ENCODE data around the gene SMIM10. TPM values are rescaled to one million over a fixed set of nuclear protein-coding genes. Genes with fewer than 3 reads are reported as not detected.
"Not testable (repeated sequence)": the region's sequence is repeated elsewhere in the genome, so short reads cannot be mapped to it uniquely, and the experiment has no call there.

The SMIM10 gene
- total RNA-seq, result 2.2 TPM in 2 replicates
- long read RNA-seq, result 0 reads

- TF ChIP-seq CTCF (IDR thresholded peaks at IDR 0.05; ENCODE audit: unreplicated experiment), result no peak
- no peak within 1 kb of the TSS for H3K27ac Mint-ChIP-seq
- H3K9me3 Mint-ChIP-seq (ENCODE audit: low read depth), result peaks cover 7% of the 10 kb centered on the region
- H3K4me3 Mint-ChIP-seq (ENCODE audit: low read depth), result peak within 1 kb of the TSS; percentile 76
- H3K27me3 Mint-ChIP-seq, result peaks cover 10% of the 10 kb centered on the region
- peak; percentile 10 for DNase-seq (ENCODE audit: low spot score, unreplicated experiment)
- peaks cover 2% of the 10 kb centered on the region for H3K36me3 Mint-ChIP-seq (ENCODE audit: insufficient read depth)
- H3K4me1 Mint-ChIP-seq (ENCODE audit: low read depth), result no peaks in the 10 kb centered on the region
Measured at GRCh38 chrX:134990801-134991481, at the start of gene SMIM10. TSS of gene SMIM10 (plus strand) at chrX:134990991. CDS start at chrX:134991096, 105 bp downstream.

- not testable (repeated sequence) for DNase-seq (ENCODE audit: low spot score, unreplicated experiment); H3K4me3 Mint-ChIP-seq (ENCODE audit: low read depth); H3K36me3 Mint-ChIP-seq (ENCODE audit: insufficient read depth); H3K27ac Mint-ChIP-seq; H3K27me3 Mint-ChIP-seq
- H3K4me1 Mint-ChIP-seq (ENCODE audit: low read depth), result peaks cover 14% of the 10 kb centered on the region
- H3K9me3 Mint-ChIP-seq (ENCODE audit: low read depth), result peaks cover 22% of the 10 kb centered on the region
Measured at GRCh38 chrX:134946364-134946763, 44.4 kb upstream of the SMIM10 start.

- no peaks in the 10 kb centered on the region for H3K27me3 Mint-ChIP-seq
- peak overlapping the region; percentile 87 for H3K27ac Mint-ChIP-seq
- peaks cover 26% of the 10 kb centered on the region for H3K9me3 Mint-ChIP-seq (ENCODE audit: low read depth)
- no peaks in the 10 kb centered on the region for H3K36me3 Mint-ChIP-seq (ENCODE audit: insufficient read depth)
- peaks cover 14% of the 10 kb centered on the region for H3K4me1 Mint-ChIP-seq (ENCODE audit: low read depth)
- no peak overlapping the region for H3K4me3 Mint-ChIP-seq (ENCODE audit: low read depth)
- no peak for TF ChIP-seq CTCF (IDR thresholded peaks at IDR 0.05; ENCODE audit: unreplicated experiment)
- no peak for DNase-seq (ENCODE audit: low spot score, unreplicated experiment)
Measured at GRCh38 chrX:134948333-134949241, 42.2 kb upstream of the SMIM10 start.

- H3K27me3 Mint-ChIP-seq, result no peaks in the 10 kb centered on the region
- no peak overlapping the region for H3K4me3 Mint-ChIP-seq (ENCODE audit: low read depth)
- H3K9me3 Mint-ChIP-seq (ENCODE audit: low read depth), result peaks cover 24% of the 10 kb centered on the region
- no peak for TF ChIP-seq CTCF (IDR thresholded peaks at IDR 0.05; ENCODE audit: unreplicated experiment)
- H3K36me3 Mint-ChIP-seq (ENCODE audit: insufficient read depth), result no peaks in the 10 kb centered on the region
- H3K4me1 Mint-ChIP-seq (ENCODE audit: low read depth), result peaks cover 14% of the 10 kb centered on the region
- peak overlapping the region; percentile 87 for H3K27ac Mint-ChIP-seq
- no peak for DNase-seq (ENCODE audit: low spot score, unreplicated experiment)
Measured at GRCh38 chrX:134949271-134949670, 41.5 kb upstream of the SMIM10 start.

- H3K27ac Mint-ChIP-seq, result no peak overlapping the region
- peaks cover 4% of the 10 kb centered on the region for H3K9me3 Mint-ChIP-seq (ENCODE audit: low read depth)
- TF ChIP-seq CTCF (IDR thresholded peaks at IDR 0.05; ENCODE audit: unreplicated experiment), result no peak
- no peaks in the 10 kb centered on the region for H3K4me1 Mint-ChIP-seq (ENCODE audit: low read depth)
- no peaks in the 10 kb centered on the region for H3K27me3 Mint-ChIP-seq
- no peaks in the 10 kb centered on the region for H3K36me3 Mint-ChIP-seq (ENCODE audit: insufficient read depth)
- no peak for DNase-seq (ENCODE audit: low spot score, unreplicated experiment)
- H3K4me3 Mint-ChIP-seq (ENCODE audit: low read depth), result no peak overlapping the region
Measured at GRCh38 chrX:134957836-134958235, 33.0 kb upstream of the SMIM10 start.

GRCh38 chrX:134960366-134960765, 30.4 kb upstream of the SMIM10 start:
- not testable (repeated sequence) for H3K36me3 Mint-ChIP-seq (ENCODE audit: insufficient read depth); DNase-seq (ENCODE audit: low spot score, unreplicated experiment); H3K4me1 Mint-ChIP-seq (ENCODE audit: low read depth); H3K4me3 Mint-ChIP-seq (ENCODE audit: low read depth); H3K27ac Mint-ChIP-seq; H3K27me3 Mint-ChIP-seq; H3K9me3 Mint-ChIP-seq (ENCODE audit: low read depth)

Data from progenitor cell of endocrine pancreas (in vitro differentiated cells).